IMR-90 (cell line): ENCODE measurements around the gene PTGS1. TPM values are rescaled to one million over a fixed set of nuclear protein-coding genes. Genes with fewer than 3 reads are reported as not detected.
A peak's percentile ranks its signal among the peaks of the same experiment; 100 is the strongest.

Experiments used
- ATAC-seq: fragments of 200-7000 bp; cut with Tn5 transposase; 2 replicates; pipeline ENCODE4 v1.9.1; 2020; ENCODE audit warnings: low read depth, mild to moderate bottlenecking, moderate library complexity
- BruUV-seq: library from RNA; stranded (reverse); fragments of 400-500 nt; replicated peaks from 2 replicates; lab custom pipeline; 2021; lab: Mats Ljungman, UMichigan
- CTCF ChIA-PET: fragments of 300-600 bp; formaldehyde crosslinking; extraction: SDS; loops from one replicate; lab custom pipeline; 2021; ENCODE audit warnings: antibody characterized with exemption; lab: Yijun Ruan, JAX
- POLR2A ChIA-PET: fragments of 300-600 bp; sonication (Branson Sonifier 250); formaldehyde crosslinking; loops from one replicate; lab custom pipeline; 2022; ENCODE audit warnings: antibody characterized with exemption; ENCODE audit not compliant: unreplicated experiment; lab: Charles Lee
- DNase-seq: peaks from one replicate; pipeline ENCODE4 v3.0.0; 2013
- H2AFZ ChIP-seq: replicated peaks from 2 replicates; pipeline ENCODE3; 2013; ENCODE audit warnings: low read length, mild to moderate bottlenecking; ENCODE audit not compliant: poor library complexity
- H2AK5ac ChIP-seq: 2 replicates; pipeline ENCODE4 v1.6.1; 2013; ENCODE audit warnings: low read depth, low read length, inconsistent platforms
- H2AK9ac ChIP-seq: replicated peaks from 2 replicates; pipeline ENCODE3; 2013; ENCODE audit warnings: mild to moderate bottlenecking, low read depth, low read length, moderate library complexity; ENCODE audit not compliant: poor library complexity
- H2BK120ac ChIP-seq: 2 replicates; pipeline ENCODE4 v1.6.1; 2013; ENCODE audit warnings: low read depth, low read length, inconsistent platforms
- H2BK15ac ChIP-seq: 3 replicates; pipeline ENCODE4 v1.6.1; 2013; ENCODE audit warnings: low read depth, low read length, inconsistent platforms
- H2BK20ac ChIP-seq: 2 replicates; pipeline ENCODE4 v1.6.1; 2013; ENCODE audit warnings: low read depth, mild to moderate bottlenecking, inconsistent platforms, low read length, moderate library complexity
- H2BK5ac ChIP-seq: 2 replicates; pipeline ENCODE4 v1.6.1; 2013; ENCODE audit warnings: mild to moderate bottlenecking, low read depth, low read length, inconsistent platforms; ENCODE audit not compliant: poor library complexity, severe bottlenecking
- H3K14ac ChIP-seq: replicated peaks from 2 replicates; pipeline ENCODE4 v1.6.1; 2013; ENCODE audit warnings: low read depth, low read length, inconsistent platforms
- H3K18ac ChIP-seq: 2 replicates; pipeline ENCODE4 v1.6.1; 2013; ENCODE audit warnings: low read depth, low read length, control low read depth
- H3K23ac ChIP-seq: 2 replicates; pipeline ENCODE4 v1.6.1; 2013; ENCODE audit warnings: low read depth, low read length, inconsistent platforms
- H3K27ac ChIP-seq: 2 replicates; pipeline ENCODE4 v1.5.1; 2013; ENCODE audit warnings: mild to moderate bottlenecking, control low read depth, low read length; ENCODE audit not compliant: insufficient read depth
- H3K27me3 ChIP-seq: 2 replicates; pipeline ENCODE4 v1.6.1; 2013; ENCODE audit warnings: low read length; ENCODE audit not compliant: control insufficient read depth, insufficient read depth
- H3K36me3 ChIP-seq: 2 replicates; pipeline ENCODE4 v1.6.1; 2013; ENCODE audit warnings: low read length, mixed read lengths; ENCODE audit not compliant: control insufficient read depth, insufficient read depth
- H3K4ac ChIP-seq: 2 replicates; pipeline ENCODE4 v1.6.1; 2013; ENCODE audit warnings: low read depth, low read length, inconsistent platforms
- H3K4me1 ChIP-seq: 2 replicates; pipeline ENCODE4 v1.6.1; 2013; ENCODE audit warnings: low read length, mixed read lengths; ENCODE audit not compliant: control insufficient read depth, insufficient read depth
- H3K4me2 ChIP-seq: 2 replicates; pipeline ENCODE4 v1.6.1; 2013; ENCODE audit warnings: low read depth, mild to moderate bottlenecking, control low read depth, low read length, moderate library complexity
- H3K4me3 ChIP-seq: 2 replicates; pipeline ENCODE4 v1.5.1; 2013; ENCODE audit warnings: low read depth, mild to moderate bottlenecking, control low read depth, low read length, moderate library complexity; ENCODE audit not compliant: insufficient read depth
- H3K56ac ChIP-seq: 2 replicates; pipeline ENCODE4 v1.6.1; 2013; ENCODE audit warnings: low read length, inconsistent platforms; ENCODE audit not compliant: insufficient read depth; ENCODE audit errors: extremely low read depth
- H3K79me1 ChIP-seq, 2 experiments: 2 replicates each; pipeline ENCODE4 v1.6.1; 2013; ENCODE audit warnings: low read length in 2 of 2, inconsistent platforms in 1 of 2, low read depth in 1 of 2
- H3K9ac ChIP-seq: 2 replicates; pipeline ENCODE4 v1.6.1; 2013; ENCODE audit warnings: low read depth, low read length, control low read depth
- H3K9me1 ChIP-seq: 2 replicates; pipeline ENCODE4 v1.6.1; 2013; ENCODE audit warnings: low read length, inconsistent platforms; ENCODE audit not compliant: insufficient read depth
- H3K9me3 ChIP-seq: 2 replicates; pipeline ENCODE4 v1.6.1; 2013; ENCODE audit warnings: low read length; ENCODE audit not compliant: control insufficient read depth, insufficient read depth
- H4K20me1 ChIP-seq: 2 replicates; pipeline ENCODE4 v1.6.1; 2013; ENCODE audit warnings: low read length, inconsistent platforms; ENCODE audit not compliant: insufficient read depth
- H4K5ac ChIP-seq: 2 replicates; pipeline ENCODE4 v1.6.1; 2013; ENCODE audit warnings: mild to moderate bottlenecking, low read depth, low read length, control low read depth
- H4K8ac ChIP-seq, 2 experiments: 2 replicates each; pipeline ENCODE4 v1.6.1; 2013; ENCODE audit warnings: low read depth in 2 of 2, low read length in 2 of 2, control low read depth in 1 of 2, inconsistent platforms in 1 of 2
- H4K91ac ChIP-seq: 2 replicates; pipeline ENCODE4 v1.6.1; 2013; ENCODE audit warnings: low read depth, low read length, inconsistent platforms; ENCODE audit not compliant: insufficient read depth
- BHLHE40 ChIP-seq: fragments of 150-350 bp; IDR thresholded peaks from 2 replicates; pipeline ENCODE4 v1.6.1; 2016; ENCODE audit warnings: mild to moderate bottlenecking, low read depth, low read length
- CHD1 ChIP-seq: IDR thresholded peaks from 2 replicates; pipeline ENCODE4 v1.6.1; 2012; ENCODE audit warnings: low read depth, low read length, improper control_type of control experiment
- FOS ChIP-seq: fragments of 150-350 bp; IDR thresholded peaks from 2 replicates; pipeline ENCODE4 v1.6.1; 2016; ENCODE audit warnings: low read depth, low read length
- MAFK ChIP-seq: IDR thresholded peaks from 2 replicates; pipeline ENCODE4 v1.6.1; 2012; ENCODE audit warnings: low read depth, low read length, improper control_type of control experiment
- MXI1 ChIP-seq: IDR thresholded peaks from 2 replicates; pipeline ENCODE4 v1.6.1; 2012; ENCODE audit warnings: low read depth, mild to moderate bottlenecking, low read length, moderate library complexity, borderline replicate concordance
- NFE2L2 ChIP-seq: fragments of 150-350 bp; IDR thresholded peaks from 2 replicates; pipeline ENCODE4 v1.6.1; 2016; ENCODE audit warnings: low read depth, mild to moderate bottlenecking, low read length
- RAD21 ChIP-seq: IDR thresholded peaks from 2 replicates; pipeline ENCODE4 v1.6.1; 2012; ENCODE audit warnings: low read length, improper control_type of control experiment
- RCOR1 ChIP-seq: IDR thresholded peaks from 2 replicates; pipeline ENCODE4 v1.6.1; 2012; ENCODE audit warnings: mild to moderate bottlenecking, low read length, improper control_type of control experiment; ENCODE audit not compliant: insufficient replicate concordance
- WGBS, 2 experiments: methylation state at CpG; one replicate each; pipeline versions ENCODE4 v1.1.5 to v1.1.7; 2013; ENCODE audit warnings: missing lambda C conversion rate in 2 of 2; ENCODE audit not compliant: insufficient read length in 1 of 2; ENCODE audit errors: extremely low coverage in 2 of 2; 5-methylcytosine and 5-hydroxymethylcytosine counted together
- dilution Hi-C: fragments of 300-500 bp; cut with HindIII; formaldehyde crosslinking; loops from one replicate; pipeline ENCODE4 v1.14.3; 2018; ENCODE audit warnings: low sequenced_read_pairs; ENCODE audit not compliant: unreplicated experiment
- in situ Hi-C: fragments of 300-500 bp; cut with MboI; formaldehyde crosslinking; loops from 3 replicates; pipeline ENCODE4 v1.14.3; 2019; ENCODE audit warnings: low sequenced_read_pairs, inconsistent platforms, mixed read lengths
- intact Hi-C: fragments of 100-400 bp; cut with micrococcal nuclease; formaldehyde crosslinking; loops from 2 replicates; pipeline ENCODE4 v1.10.0; 2022
- polyA plus RNA-seq, 3 experiments: library from polyadenylated mRNA; depleted of rRNA; stranded (reverse); fragments of >200 nt; gene quantifications; 2 replicates each; pipeline ENCODE4 v1.2.3, GENCODE V29; 2012; ENCODE audit warnings: low replicate concordance in 1 of 3
- total RNA-seq: library from RNA; depleted of rRNA; stranded (reverse); fragments of >200 nt; gene quantifications from 2 replicates; pipeline ENCODE4 v1.2.3, GENCODE V29; 2012
- TF ChIP-seq, protein P1 (sequence below): fragments of 150-350 bp; IDR thresholded peaks from 2 replicates; pipeline ENCODE4 v1.6.1; 2016; ENCODE audit warnings: low read depth, mild to moderate bottlenecking, low read length, moderate library complexity, borderline replicate concordance
- TF ChIP-seq, protein P2 (sequence below): fragments of 150-350 bp; IDR thresholded peaks from 2 replicates; pipeline ENCODE4 v1.6.1; 2017; ENCODE audit warnings: mild to moderate bottlenecking, antibody characterized with exemption, low read length, low read depth

Gene PTGS1
- total and polyA plus RNA-seq, 2 of the 4 experiments (the other 2 are of a cell fraction), result 24.7 to 38.3 TPM

GRCh38 chr9:122406070-122406890 lies 35.5 kb downstream of the PTGS1 start:
- Histone ChIP-seq H3K4ac (peak overlapping the region; percentile 40; the same call in 1 of the 2 replicates), H2BK20ac (peak overlapping the region; percentile 67), H2BK120ac (peak overlapping the region; percentile 77), H3K56ac (no peak overlapping the region), H3K27ac (no peak overlapping the region), H4K5ac (no peak overlapping the region; the same call in 1 of the 2 replicates), H2AK5ac (peak overlapping the region; percentile 75; the same call in 1 of the 2 replicates), H4K8ac (no peak overlapping the region), H3K27me3 (no peaks in the 10 kb centered on the region), H3K9ac (no peak overlapping the region), H3K18ac (peak overlapping the region; percentile 55; the same call in 1 of the 2 replicates), H3K9me1 (peaks cover 14% of the 10 kb centered on the region; the same call in 1 of the 2 replicates), H3K9me3 (no peaks in the 10 kb centered on the region), H3K4me1 (peaks cover 10% of the 10 kb centered on the region), H3K4me3 (no peak overlapping the region), H3K14ac (no peak overlapping the region), H2AK9ac (no peak overlapping the region), H2BK15ac (peak overlapping the region; percentile 70; the same call in 1 of the 3 replicates), H4K20me1 (no peaks in the 10 kb centered on the region), H2BK5ac (no peak overlapping the region), H3K4me2 (no peak overlapping the region), H4K91ac (peak overlapping the region; percentile 77), H2AFZ (no peak overlapping the region), H3K36me3 (no peaks in the 10 kb centered on the region), H3K23ac (no peak overlapping the region), H3K79me1 (no peaks in the 10 kb centered on the region)
- TF ChIP-seq BHLHE40 (no peak), MXI1 (no peak), RCOR1 (no peak), FOS (no peak), NFE2L2 (no peak), CHD1 (no peak), RAD21 (no peak), MAFK (no peak)
- TF ChIP-seq, protein P1, sequence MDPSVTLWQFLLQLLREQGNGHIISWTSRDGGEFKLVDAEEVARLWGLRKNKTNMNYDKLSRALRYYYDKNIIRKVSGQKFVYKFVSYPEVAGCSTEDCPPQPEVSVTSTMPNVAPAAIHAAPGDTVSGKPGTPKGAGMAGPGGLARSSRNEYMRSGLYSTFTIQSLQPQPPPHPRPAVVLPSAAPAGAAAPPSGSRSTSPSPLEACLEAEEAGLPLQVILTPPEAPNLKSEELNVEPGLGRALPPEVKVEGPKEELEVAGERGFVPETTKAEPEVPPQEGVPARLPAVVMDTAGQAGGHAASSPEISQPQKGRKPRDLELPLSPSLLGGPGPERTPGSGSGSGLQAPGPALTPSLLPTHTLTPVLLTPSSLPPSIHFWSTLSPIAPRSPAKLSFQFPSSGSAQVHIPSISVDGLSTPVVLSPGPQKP, result no peak
- TF ChIP-seq, protein P2, sequence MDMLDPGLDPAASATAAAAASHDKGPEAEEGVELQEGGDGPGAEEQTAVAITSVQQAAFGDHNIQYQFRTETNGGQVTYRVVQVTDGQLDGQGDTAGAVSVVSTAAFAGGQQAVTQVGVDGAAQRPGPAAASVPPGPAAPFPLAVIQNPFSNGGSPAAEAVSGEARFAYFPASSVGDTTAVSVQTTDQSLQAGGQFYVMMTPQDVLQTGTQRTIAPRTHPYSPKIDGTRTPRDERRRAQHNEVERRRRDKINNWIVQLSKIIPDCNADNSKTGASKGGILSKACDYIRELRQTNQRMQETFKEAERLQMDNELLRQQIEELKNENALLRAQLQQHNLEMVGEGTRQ, result no peak
- dilution Hi-C loops, result no loop called here
- DNase-seq (no peak), ATAC-seq (no peak)
- POLR2A ChIA-PET, result no interaction called here
- in situ Hi-C loops, result loop anchor here (5.0 kb wide), 1 partner anchor 36 kb away; no protein-coding TSS in a partner anchor
- CTCF ChIA-PET, result interaction anchor here (0.6 kb wide), 2 partner anchors 262 to 1084 kb away, joined by 4 to 5 read pairs; no protein-coding TSS in a partner anchor
- BruUV-seq, result no TSS peak
- intact Hi-C loops, result no loop called here
- 81% methylated on average over 10 of the region's 61 CpGs; no CpG with 5 or more reads in 1 of the 2 experiments for whole genome bisulfite sequencing, 2 experiments
